Measurements from ENCODE around the gene RMND5B.

Gene RMND5B

GRCh38 chr5:178090856-178091255 is 40.0 kb upstream of the RMND5B start:
- DNase-seq (ENCODE audit: low read depth, low spot score), result no peak
- TF ChIP-seq, protein P1, sequence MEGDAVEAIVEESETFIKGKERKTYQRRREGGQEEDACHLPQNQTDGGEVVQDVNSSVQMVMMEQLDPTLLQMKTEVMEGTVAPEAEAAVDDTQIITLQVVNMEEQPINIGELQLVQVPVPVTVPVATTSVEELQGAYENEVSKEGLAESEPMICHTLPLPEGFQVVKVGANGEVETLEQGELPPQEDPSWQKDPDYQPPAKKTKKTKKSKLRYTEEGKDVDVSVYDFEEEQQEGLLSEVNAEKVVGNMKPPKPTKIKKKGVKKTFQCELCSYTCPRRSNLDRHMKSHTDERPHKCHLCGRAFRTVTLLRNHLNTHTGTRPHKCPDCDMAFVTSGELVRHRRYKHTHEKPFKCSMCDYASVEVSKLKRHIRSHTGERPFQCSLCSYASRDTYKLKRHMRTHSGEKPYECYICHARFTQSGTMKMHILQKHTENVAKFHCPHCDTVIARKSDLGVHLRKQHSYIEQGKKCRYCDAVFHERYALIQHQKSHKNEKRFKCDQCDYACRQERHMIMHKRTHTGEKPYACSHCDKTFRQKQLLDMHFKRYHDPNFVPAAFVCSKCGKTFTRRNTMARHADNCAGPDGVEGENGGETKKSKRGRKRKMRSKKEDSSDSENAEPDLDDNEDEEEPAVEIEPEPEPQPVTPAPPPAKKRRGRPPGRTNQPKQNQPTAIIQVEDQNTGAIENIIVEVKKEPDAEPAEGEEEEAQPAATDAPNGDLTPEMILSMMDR (IDR thresholded peaks at IDR 0.05; ENCODE audit: low read depth, low read length), result no peak
- in situ Hi-C loops (cut with HindIII; ENCODE audit: low sequenced_read_pairs), result no loop called here
- no peak overlapping the region for H3K4me3 ChIP-seq (ENCODE audit: low read depth, low read length)

DNA sequence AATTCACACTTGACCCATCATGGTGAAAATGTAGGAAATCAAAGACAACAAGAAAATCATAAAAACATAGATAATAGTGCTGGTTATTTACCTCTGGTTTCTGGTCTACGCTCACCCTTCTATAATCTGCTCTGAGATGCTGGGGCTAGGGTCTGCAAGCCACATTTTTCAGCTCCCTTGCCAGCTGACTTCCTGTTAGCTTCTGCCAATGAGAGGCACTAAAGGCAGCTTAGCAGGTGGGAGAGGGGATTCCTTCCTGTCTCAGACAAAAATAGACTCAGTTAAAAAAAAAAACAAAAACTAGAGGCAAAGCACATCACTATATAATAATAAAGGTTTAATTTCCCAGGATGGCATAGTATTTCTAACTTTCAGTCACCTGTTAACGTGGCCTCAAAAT is 37.7 kb upstream of the RMND5B start:
- DNase-seq (ENCODE audit: low read depth, low spot score), result no peak
- in situ Hi-C loops (cut with HindIII; ENCODE audit: low sequenced_read_pairs), result no loop called here
- no peak overlapping the region for H3K4me3 ChIP-seq (ENCODE audit: low read depth, low read length)
- TF ChIP-seq, protein P1 (IDR thresholded peaks at IDR 0.05; ENCODE audit: low read depth, low read length), result no peak

DNA sequence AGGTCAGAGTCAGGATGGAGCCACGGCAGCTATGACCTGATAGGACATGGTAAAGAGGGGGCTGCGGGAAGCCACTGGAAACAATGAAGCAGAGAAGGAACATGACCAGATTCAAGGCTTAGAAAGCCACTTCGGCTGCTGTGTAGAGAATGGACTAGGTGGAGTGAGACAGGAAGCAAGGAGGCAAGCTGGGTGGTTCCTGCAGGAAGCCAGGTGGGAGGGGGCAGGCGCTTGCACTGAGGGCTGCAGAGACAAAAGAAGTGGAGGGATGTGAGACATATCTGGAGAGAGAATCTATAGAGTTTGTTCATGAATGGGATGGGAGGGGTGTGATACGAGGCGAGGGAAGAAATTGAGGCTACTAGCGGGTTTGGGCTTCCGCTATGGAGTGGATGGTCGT is 36.5 kb upstream of the RMND5B start:
- TF ChIP-seq, protein P1 (IDR thresholded peaks at IDR 0.05; ENCODE audit: low read depth, low read length), result no peak
- no peak for DNase-seq (ENCODE audit: low read depth, low spot score)
- in situ Hi-C loops (cut with HindIII; ENCODE audit: low sequenced_read_pairs), result no loop called here
- no peak overlapping the region for H3K4me3 ChIP-seq (ENCODE audit: low read depth, low read length)

GRCh38 chr5:178098685-178099084 is 32.1 kb upstream of the RMND5B start:
- TF ChIP-seq, protein P1 (IDR thresholded peaks at IDR 0.05; ENCODE audit: low read depth, low read length), result no peak
- no peak for DNase-seq (ENCODE audit: low read depth, low spot score)
- in situ Hi-C loops (cut with HindIII; ENCODE audit: low sequenced_read_pairs), result no loop called here
- no peak overlapping the region for H3K4me3 ChIP-seq (ENCODE audit: low read depth, low read length)

DNA sequence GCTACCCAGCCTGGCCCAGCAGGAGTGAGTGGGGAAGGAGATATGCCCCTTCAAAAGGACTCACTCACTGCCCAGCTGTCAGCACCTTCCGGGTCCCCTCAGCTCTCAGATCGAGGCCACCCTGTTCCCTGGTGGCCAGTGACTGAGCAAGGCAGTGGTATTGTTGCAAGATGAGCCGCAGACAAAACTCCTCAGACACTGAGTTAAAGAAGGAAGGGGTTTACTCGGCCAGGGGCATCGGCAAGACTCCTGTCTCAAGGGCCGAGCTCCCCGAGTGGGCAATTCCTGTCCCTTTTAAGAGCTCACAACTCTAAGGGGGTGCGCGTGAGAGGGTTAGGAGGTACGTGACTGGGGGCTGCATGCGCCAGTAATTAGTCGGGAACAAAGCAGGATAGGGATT is 27.2 kb upstream of the RMND5B start:
- H3K4me3 ChIP-seq (ENCODE audit: low read depth, low read length), result no peak overlapping the region
- TF ChIP-seq, protein P1 (IDR thresholded peaks at IDR 0.05; ENCODE audit: low read depth, low read length), result no peak
- in situ Hi-C loops (cut with HindIII; ENCODE audit: low sequenced_read_pairs), result no loop called here
- DNase-seq (ENCODE audit: low read depth, low spot score), result no peak

GRCh38 chr5:178104492-178104891 is 26.3 kb upstream of the RMND5B start:
- no peak overlapping the region for H3K4me3 ChIP-seq (ENCODE audit: low read depth, low read length)
- in situ Hi-C loops (cut with HindIII; ENCODE audit: low sequenced_read_pairs), result no loop called here
- TF ChIP-seq, protein P1 (IDR thresholded peaks at IDR 0.05; ENCODE audit: low read depth, low read length), result no peak
- DNase-seq (ENCODE audit: low read depth, low spot score), result no peak

- no peak for DNase-seq (ENCODE audit: low read depth, low spot score)
- in situ Hi-C loops (cut with HindIII; ENCODE audit: low sequenced_read_pairs), result no loop called here
Measured at GRCh38 chr5:178106086-178106485, 24.7 kb upstream of the RMND5B start.

More at GRCh38 chr5:178106086-178106485, 24.7 kb upstream of the RMND5B start:
- no peak overlapping the region for H3K4me3 ChIP-seq (ENCODE audit: low read depth, low read length)
- TF ChIP-seq, protein P1 (IDR thresholded peaks at IDR 0.05; ENCODE audit: low read depth, low read length), result no peak

All from astrocyte of the spinal cord (primary cell).